A673 (cell line): Measurements from ENCODE around the gene ANK3.

Experiments used
- CTCF ChIP-seq: fragments of 300-800, 200-600 bp; sonication (generic); conservative IDR thresholded peaks from 2 replicates; pipeline ENCODE4 v1.5.1; 2017; ENCODE audit warnings: low read depth, mild to moderate bottlenecking, antibody characterized with exemption, low read length, moderate library complexity, mixed read lengths
- EZH2 ChIP-seq: fragments of 200-600 bp; sonication (generic); IDR thresholded peaks from 2 replicates; pipeline ENCODE4 v1.6.1; 2017; ENCODE audit warnings: borderline replicate concordance, low read depth, mild to moderate bottlenecking, mixed read lengths, antibody characterized with exemption, low read length; ENCODE audit not compliant: poor library complexity, severe bottlenecking

- TF ChIP-seq CTCF = no peak
- no peak for TF ChIP-seq EZH2
Measured at GRCh38 chr10:59993931-59994330, 395.7 kb downstream of the ANK3 start.
